K562 (cell line): ENCODE results near the gene MAP2K6. TPM values are rescaled to one million over a fixed set of nuclear protein-coding genes. Genes with fewer than 3 reads are reported as not detected.

Experiments
- ATAC-seq: fragments of 200-7000 bp; cut with Tn5 transposase; 3 replicates; pipeline ENCODE4 v1.9.1; 2020; ENCODE audit warnings: moderate library complexity
- BruUV-seq: library from RNA; stranded (reverse); fragments of 400-500 nt; replicated peaks from 2 replicates; lab custom pipeline; 2021; lab: Mats Ljungman, UMichigan
- CTCF ChIA-PET: fragments of 300-600 bp; formaldehyde crosslinking; extraction: SDS; loops from one replicate; lab custom pipeline; 2021; ENCODE audit warnings: low intra/inter-chr PET ratio; lab: Yijun Ruan, JAX
- POLR2A ChIA-PET: fragments of 300-600, 350-650 bp; sonication (Branson Sonifier 250); formaldehyde crosslinking; extraction: SDS; loops from one replicate; lab custom pipeline; 2021; ENCODE audit warnings: antibody characterized with exemption, inconsistent platforms; lab: Yijun Ruan, JAX
- DNase-seq, 4 experiments: peaks; one replicate each; pipeline versions ENCODE4 v3.0.0 to v3.0.0-alpha.2; 2011 to 2018; ENCODE audit warnings: low spot score in 3 of 4, mixed read lengths in 3 of 4; ENCODE audit errors: extremely low read depth in 1 of 4
- FAIRE-seq: peaks from 2 replicates; lab custom pipeline; 2011; peaks lifted over from hg19 to GRCh38; lab: Jason Lieb, UNC
- H2AFZ ChIP-seq: 2 replicates; pipeline ENCODE4 v1.6.0; 2011; ENCODE audit warnings: low read depth, low read length, control low read depth, inconsistent platforms
- H3K27ac ChIP-seq: fragments of 200-600 bp; 3 replicates; pipeline ENCODE4 v1.8.0; 2011; ENCODE audit warnings: low read depth, mild to moderate bottlenecking, control low read depth, inconsistent platforms, low read length, moderate library complexity, mixed read lengths; ENCODE audit errors: extremely low read depth
- H3K27me3 ChIP-seq, 2 experiments: fragments of 300-600 bp in 1 of 2; 2 replicates in 1 of 2; 3 replicates in 1 of 2; pipeline versions ENCODE4 v1.6.0 to v1.8.0; 2011; ENCODE audit warnings: inconsistent platforms in 2 of 2, low read length in 2 of 2, mild to moderate bottlenecking in 1 of 2, mixed read lengths in 1 of 2, moderate library complexity in 1 of 2; ENCODE audit not compliant: control insufficient read depth in 2 of 2, insufficient read depth in 2 of 2
- H3K36me3 ChIP-seq: fragments of 300-600 bp; 3 replicates; pipeline ENCODE4 v1.8.0; 2011; ENCODE audit warnings: mild to moderate bottlenecking, low read length, inconsistent platforms; ENCODE audit not compliant: control insufficient read depth, insufficient read depth
- H3K4me1 ChIP-seq, 2 experiments: fragments of 200-600 bp in 1 of 2; replicated peaks in 1 of 2; 2 replicates in 1 of 2; 3 replicates in 1 of 2; pipeline versions ENCODE4 v1.5.1 to v1.8.0; 2011; ENCODE audit warnings: inconsistent platforms in 2 of 2, low read length in 2 of 2, mild to moderate bottlenecking in 1 of 2, mixed read lengths in 1 of 2, moderate library complexity in 1 of 2; ENCODE audit not compliant: control insufficient read depth in 2 of 2, insufficient read depth in 2 of 2
- H3K4me2 ChIP-seq: 2 replicates; pipeline ENCODE4 v1.6.1; 2011; ENCODE audit warnings: low read length, control low read depth, inconsistent platforms, mixed read lengths; ENCODE audit not compliant: insufficient read depth
- H3K4me3 ChIP-seq: fragments of 200-600 bp; sonication (generic), shearing (Covaris generic); 2 replicates; pipeline ENCODE4 v1.5.1; 2016; ENCODE audit warnings: control low read depth, inconsistent platforms
- H3K79me2 ChIP-seq: fragments of 200-600 bp; 3 replicates; pipeline ENCODE4 v1.8.0; 2011; ENCODE audit warnings: low read length, inconsistent platforms; ENCODE audit not compliant: control insufficient read depth, insufficient read depth
- H3K9ac ChIP-seq, 2 experiments: 2 replicates each; pipeline versions ENCODE4 v1.6.0 to v1.6.1; 2011; ENCODE audit warnings: low read depth in 2 of 2, low read length in 2 of 2, control low read depth in 1 of 2, inconsistent platforms in 1 of 2, mild to moderate bottlenecking in 1 of 2, mixed read lengths in 1 of 2; ENCODE audit not compliant: insufficient read depth in 1 of 2
- H3K9me1 ChIP-seq: one replicate; pipeline ENCODE4 v1.6.0; 2011; ENCODE audit warnings: inconsistent platforms, mild to moderate bottlenecking, low read length, moderate library complexity; ENCODE audit not compliant: control insufficient read depth, insufficient read depth
- H3K9me3 ChIP-seq: replicated peaks from 2 replicates; pipeline ENCODE4 v1.5.1; 2011; ENCODE audit warnings: low read depth, low read length, inconsistent platforms; ENCODE audit not compliant: control insufficient read depth, insufficient read depth
- H4K20me1 ChIP-seq: replicated peaks from 2 replicates; pipeline ENCODE4 v1.6.1; 2011; ENCODE audit warnings: low read length, inconsistent platforms, mixed read lengths; ENCODE audit not compliant: control insufficient read depth, insufficient read depth
- BRD9 ChIP-seq: fragments of 450-650 bp; IDR thresholded peaks from 2 replicates; pipeline ENCODE4 v1.6.1; 2018; ENCODE audit warnings: low read depth; ENCODE audit not compliant: partially characterized antibody
- ILF3 ChIP-seq: fragments of 450-650 bp; IDR thresholded peaks from 2 replicates; pipeline ENCODE4 v1.6.1; 2018; ENCODE audit warnings: antibody characterized with exemption, mild to moderate bottlenecking, moderate library complexity, borderline replicate concordance
- MCM7 ChIP-seq, 2 experiments: fragments of 450-650 bp; IDR thresholded peaks; 2 replicates each; pipeline ENCODE4 v1.6.1; 2016 to 2018
- MEF2A ChIP-seq: IDR thresholded peaks from 2 replicates; pipeline ENCODE4 v1.6.1; 2011; ENCODE audit warnings: low read depth, mild to moderate bottlenecking, low read length, moderate library complexity; ENCODE audit not compliant: control insufficient read depth
- RB1 ChIP-seq: fragments of 450-650 bp; IDR thresholded peaks from 2 replicates; pipeline ENCODE4 v1.6.1; 2017; ENCODE audit warnings: low read depth, mild to moderate bottlenecking
- SAFB ChIP-seq: fragments of 200-400 bp; formaldehyde crosslinking; IDR thresholded peaks from 2 replicates; pipeline ENCODE4 v1.6.1; 2017; ENCODE audit warnings: low read depth, low read length, borderline replicate concordance
- SIN3A ChIP-seq, 2 experiments: fragments of 150-350 bp in 1 of 2; IDR thresholded peaks; 2 replicates each; pipeline ENCODE4 v1.6.1; 2011 to 2016; ENCODE audit warnings: borderline replicate concordance in 2 of 2, low read depth in 2 of 2, low read length in 2 of 2, mild to moderate bottlenecking in 2 of 2, moderate library complexity in 2 of 2; ENCODE audit not compliant: control insufficient read depth in 1 of 2
- SP2 ChIP-seq: IDR thresholded peaks from 2 replicates; pipeline ENCODE4 v1.6.1; 2011; ENCODE audit warnings: mild to moderate bottlenecking, low read depth, low read length, moderate library complexity; ENCODE audit not compliant: poor library complexity, severe bottlenecking; ENCODE audit errors: extremely low read depth
- TARDBP ChIP-seq: fragments of 450-650 bp; IDR thresholded peaks from 2 replicates; pipeline ENCODE4 v1.6.1; 2016
- WGBS: fragments of 100-300 bp; shearing (Covaris generic); methylation state at CpG from one replicate; pipeline ENCODE4 v1.1.6; 2016; ENCODE audit warnings: low coverage, mixed read lengths; ENCODE audit not compliant: insufficient coverage; ENCODE audit errors: missing lambda C conversion rate; 5-methylcytosine and 5-hydroxymethylcytosine counted together
- in situ Hi-C: fragments of 300-500 bp; cut with MboI; formaldehyde crosslinking; loops from 4 replicates; pipeline ENCODE4 v1.15.0; 2018; ENCODE audit warnings: inconsistent platforms, mixed read lengths
- intact Hi-C: fragments of 100-400 bp; cut with micrococcal nuclease; formaldehyde crosslinking; loops from 2 replicates; pipeline ENCODE4 v1.14.2; 2022
- polyA plus RNA-seq, 8 experiments: library from polyadenylated mRNA; depleted of rRNA in 4 of 8; stranded (reverse) in 5 of 8; unstranded in 3 of 8; fragments of >200 nt; fragmentation: Nextera tagmentation in 2 of 8; fragmentation: Illumina TruSeq in 1 of 8; extraction: Ambion mirVana in 2 of 8; extraction: Trizol in 1 of 8; gene quantifications; 2 replicates each; pipeline versions ENCODE4 v1.2.1 to v1.2.3, GENCODE V29; 2011 to 2014; ENCODE audit warnings: inconsistent platforms in 1 of 8, missing spikeins in 1 of 8
- total RNA-seq, 7 experiments: library from RNA; depleted of rRNA in 6 of 7; stranded (reverse); fragments of >200 nt in 6 of 7; fragmentation: Illumina TruSeq in 2 of 7; extraction: Trizol in 2 of 7; gene quantifications; 2 replicates each; pipeline versions ENCODE4 v1.2.1 to v1.2.3, GENCODE V29; 2011 to 2021; ENCODE audit warnings: low replicate concordance in 1 of 7
- TF ChIP-seq, protein P1 (sequence below): fragments of 250-450 bp; sonication (Bioruptor Pico); IDR thresholded peaks from 2 replicates; pipeline ENCODE4 v1.4.0; 2020; ENCODE audit warnings: borderline replicate concordance
- TF ChIP-seq, protein P2 (sequence below): fragments of 250-450 bp; sonication (Bioruptor Pico); IDR thresholded peaks from 2 replicates; pipeline ENCODE4 v1.8.0; 2022; ENCODE audit warnings: moderate library complexity, mild to moderate bottlenecking, inconsistent platforms
- TF ChIP-seq, protein P3 (sequence below): IDR thresholded peaks from 3 replicates; pipeline ENCODE4 v1.6.1; 2011; ENCODE audit warnings: borderline replicate concordance, mild to moderate bottlenecking; ENCODE audit not compliant: insufficient read length, insufficient read depth

The MAP2K6 gene
- total and polyA plus RNA-seq, 9 of the 15 experiments (the other 6 are each of a cell fraction or from before 2014, with no cell fraction given) = 0.07 to 0.13 TPM; not detected in 7

DNA sequence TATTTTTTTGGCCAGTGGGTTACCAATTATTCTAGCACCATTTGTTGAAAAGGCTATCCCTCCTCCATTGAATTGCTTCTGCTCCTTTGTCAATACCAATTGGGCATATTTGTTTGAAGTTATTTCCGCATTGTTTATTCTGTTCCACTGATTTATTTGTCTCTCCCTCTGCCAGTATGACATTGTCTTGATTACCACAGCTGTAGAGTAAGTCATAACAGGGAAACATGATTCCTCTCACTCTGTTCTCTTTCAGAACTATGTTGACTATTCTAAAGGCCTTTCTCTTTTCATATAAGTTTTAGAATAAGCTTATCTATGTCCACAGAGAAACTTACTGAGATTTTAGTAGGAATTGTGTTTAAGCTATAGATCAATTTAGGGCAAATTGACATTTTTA, 94.3 kb downstream of the MAP2K6 start:
- Histone ChIP-seq H3K9ac (no peak overlapping the region), H3K4me3 (no peak overlapping the region), H3K36me3 (no peaks in the 10 kb centered on the region), H3K27ac (no peak overlapping the region), H3K79me2 (no peaks in the 10 kb centered on the region), H3K4me1 (no peaks in the 10 kb centered on the region), H4K20me1 (no peaks in the 10 kb centered on the region), H2AFZ (no peak overlapping the region), H3K27me3 (no peaks in the 10 kb centered on the region), H3K4me2 (no peak overlapping the region), H3K9me1 (no peaks in the 10 kb centered on the region), H3K9me3 (no peaks in the 10 kb centered on the region)
- POLR2A ChIA-PET = no interaction called here
- TF ChIP-seq MEF2A (no peak), SIN3A (IDR thresholded peaks at IDR 0.05; ENCODE audit: borderline replicate concordance in 2 of 2, control insufficient read depth in 1 of 2, low read depth in 2 of 2, low read length in 2 of 2) (no peak), ILF3 (no peak), SAFB (no peak), SP2 (no peak), MCM7 (IDR thresholded peaks at IDR 0.05) (no peak), RB1 (no peak), BRD9 (no peak), TARDBP (no peak)
- TF ChIP-seq, protein P1, sequence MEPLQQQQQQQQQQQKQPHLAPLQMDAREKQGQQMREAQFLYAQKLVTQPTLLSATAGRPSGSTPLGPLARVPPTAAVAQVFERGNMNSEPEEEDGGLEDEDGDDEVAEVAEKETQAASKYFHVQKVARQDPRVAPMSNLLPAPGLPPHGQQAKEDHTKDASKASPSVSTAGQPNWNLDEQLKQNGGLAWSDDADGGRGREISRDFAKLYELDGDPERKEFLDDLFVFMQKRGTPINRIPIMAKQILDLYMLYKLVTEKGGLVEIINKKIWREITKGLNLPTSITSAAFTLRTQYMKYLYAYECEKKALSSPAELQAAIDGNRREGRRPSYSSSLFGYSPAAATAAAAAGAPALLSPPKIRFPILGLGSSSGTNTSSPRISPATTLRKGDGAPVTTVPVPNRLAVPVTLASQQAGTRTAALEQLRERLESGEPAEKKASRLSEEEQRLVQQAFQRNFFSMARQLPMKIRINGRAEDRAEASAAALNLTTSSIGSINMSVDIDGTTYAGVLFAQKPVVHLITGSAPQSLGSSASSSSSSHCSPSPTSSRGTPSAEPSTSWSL = no peak
- TF ChIP-seq, protein P2, sequence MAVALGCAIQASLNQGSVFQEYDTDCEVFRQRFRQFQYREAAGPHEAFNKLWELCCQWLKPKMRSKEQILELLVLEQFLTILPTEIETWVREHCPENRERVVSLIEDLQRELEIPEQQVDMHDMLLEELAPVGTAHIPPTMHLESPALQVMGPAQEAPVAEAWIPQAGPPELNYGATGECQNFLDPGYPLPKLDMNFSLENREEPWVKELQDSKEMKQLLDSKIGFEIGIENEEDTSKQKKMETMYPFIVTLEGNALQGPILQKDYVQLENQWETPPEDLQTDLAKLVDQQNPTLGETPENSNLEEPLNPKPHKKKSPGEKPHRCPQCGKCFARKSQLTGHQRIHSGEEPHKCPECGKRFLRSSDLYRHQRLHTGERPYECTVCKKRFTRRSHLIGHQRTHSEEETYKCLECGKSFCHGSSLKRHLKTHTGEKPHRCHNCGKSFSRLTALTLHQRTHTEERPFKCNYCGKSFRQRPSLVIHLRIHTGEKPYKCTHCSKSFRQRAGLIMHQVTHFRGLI = no peak
- TF ChIP-seq, protein P3, sequence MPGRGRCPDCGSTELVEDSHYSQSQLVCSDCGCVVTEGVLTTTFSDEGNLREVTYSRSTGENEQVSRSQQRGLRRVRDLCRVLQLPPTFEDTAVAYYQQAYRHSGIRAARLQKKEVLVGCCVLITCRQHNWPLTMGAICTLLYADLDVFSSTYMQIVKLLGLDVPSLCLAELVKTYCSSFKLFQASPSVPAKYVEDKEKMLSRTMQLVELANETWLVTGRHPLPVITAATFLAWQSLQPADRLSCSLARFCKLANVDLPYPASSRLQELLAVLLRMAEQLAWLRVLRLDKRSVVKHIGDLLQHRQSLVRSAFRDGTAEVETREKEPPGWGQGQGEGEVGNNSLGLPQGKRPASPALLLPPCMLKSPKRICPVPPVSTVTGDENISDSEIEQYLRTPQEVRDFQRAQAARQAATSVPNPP = no peak
- no TSS peak for BruUV-seq
- intact Hi-C loops (no loop called here), in situ Hi-C loops (no loop called here)
- DNase-seq (no peak), FAIRE-seq (no peak), ATAC-seq (no peak)
- 0% methylated on average over 1 of the region's 1 CpG for WGBS
- CTCF ChIA-PET = no interaction called here
